CD4-positive, alpha-beta T cell treated with Interleukin-6 at 100 ng/mL for 8 hours (primary cell): ENCODE measurements around the gene DDIT3.
A peak's percentile ranks its signal among the peaks of the same experiment; 100 is the strongest.

Experiments
- DNase-seq: peaks from one replicate; pipeline ENCODE4 v3.0.0-alpha.2; 2020; ENCODE audit warnings: mixed read lengths, low spot score

The DDIT3 gene

GRCh38 chr12:57547288-57548012 is 27.1 kb upstream of the DDIT3 start:
- DNase-seq, result no peak

GRCh38 chr12:57546438-57547287 is 26.3 kb upstream of the DDIT3 start, which contains the start of gene DCTN2:
Gene DCTN2, minus strand, starts transcription at chr12:57547192. Its CDS starts 129 bp downstream, at chr12:57547063.
- DNase-seq, result peak; percentile 95

- DNase-seq, result no peak
Observed at GRCh38 chr12:57545809-57546437, 25.6 kb upstream of the DDIT3 start.

GRCh38 chr12:57543581-57543980 is 23.3 kb upstream of the DDIT3 start:
- DNase-seq, result no peak

- no peak for DNase-seq
Observed at GRCh38 chr12:57541717-57542116, 21.4 kb upstream of the DDIT3 start.

GRCh38 chr12:57541001-57541400 is 20.7 kb upstream of the DDIT3 start:
- no peak for DNase-seq

GRCh38 chr12:57539134-57539768 is 18.9 kb upstream of the DDIT3 start:
- DNase-seq, result no peak

GRCh38 chr12:57536597-57536942 is 16.3 kb upstream of the DDIT3 start:
- DNase-seq, result no peak

- DNase-seq, result no peak
Observed at GRCh38 chr12:57535764-57536596, 15.7 kb upstream of the DDIT3 start.

- no peak for DNase-seq
Observed at GRCh38 chr12:57534991-57535543, 14.8 kb upstream of the DDIT3 start.

- DNase-seq, result no peak
Observed at GRCh38 chr12:57534250-57534649, 13.9 kb upstream of the DDIT3 start.

GRCh38 chr12:57533108-57533507 is 12.8 kb upstream of the DDIT3 start:
- no peak for DNase-seq

GRCh38 chr12:57531836-57532235 is 11.5 kb upstream of the DDIT3 start:
- no peak for DNase-seq

GRCh38 chr12:57530396-57531142 is 10.3 kb upstream of the DDIT3 start:
- DNase-seq, result no peak

GRCh38 chr12:57529831-57530230 is 9.5 kb upstream of the DDIT3 start:
- DNase-seq, result no peak

- no peak for DNase-seq
Observed at GRCh38 chr12:57528831-57529555, 8.7 kb upstream of the DDIT3 start.

GRCh38 chr12:57528176-57528575 is 7.9 kb upstream of the DDIT3 start:
- DNase-seq, result no peak

- DNase-seq, result no peak
Observed at GRCh38 chr12:57527184-57527583, 6.9 kb upstream of the DDIT3 start.

- DNase-seq, result no peak
Observed at GRCh38 chr12:57526477-57527126, 6.3 kb upstream of the DDIT3 start.
